OCI-LY7 (cell line): ENCODE data around the gene SLC35A4.

ENCODE experiments used
- CTCF ChIP-seq: fragments of 200-600 bp; sonication (generic); conservative IDR thresholded peaks from 2 replicates; pipeline ENCODE4 v1.5.1; 2014; ENCODE audit warnings: mild to moderate bottlenecking, antibody characterized with exemption, low read length, moderate library complexity, mixed read lengths
- EZH2phosphoT487 ChIP-seq: fragments of 200-600 bp; sonication (generic); IDR thresholded peaks from 2 replicates; pipeline ENCODE4 v1.6.1; 2018; ENCODE audit warnings: low read depth, borderline replicate concordance, mild to moderate bottlenecking, mixed run types, antibody characterized with exemption, low read length, moderate library complexity, mixed read lengths

GRCh38 chr5:140549237-140550144 is 15.1 kb upstream of the SLC35A4 start:
- no peak for TF ChIP-seq CTCF
- no peak for TF ChIP-seq EZH2phosphoT487
